WTC11 (cell line): ENCODE measurements around the gene CREBBP. TPM values are rescaled to one million over a fixed set of nuclear protein-coding genes. Genes with fewer than 3 reads are reported as not detected.
"Not testable (repeated sequence)": the region's sequence is repeated elsewhere in the genome, so short reads cannot be mapped to it uniquely, and the experiment has no call there.

Experiments
- ATAC-seq: fragments of 200-7000 bp; cut with Tn5 transposase; 2 replicates; pipeline ENCODE4 v1.10.0; 2021; ENCODE audit warnings: mild to moderate bottlenecking, moderate library complexity
- CTCF ChIA-PET: fragments of 300-600 bp; sonication (Branson Sonifier 250); formaldehyde crosslinking; loops from one replicate; lab custom pipeline; 2021; ENCODE audit warnings: antibody characterized with exemption; lab: Charles Lee
- POLR2A ChIA-PET: fragments of 350-600 bp; sonication (Branson Sonifier 250); formaldehyde crosslinking; loops from one replicate; lab custom pipeline; 2021; ENCODE audit warnings: antibody characterized with exemption; lab: Charles Lee
- DNase-seq: peaks from one replicate; pipeline ENCODE4 v3.0.0; 2021; ENCODE audit warnings: low spot score
- H3K27ac Mint-ChIP-seq: 2 replicates; pipeline ENCODE4 v1.8.0; 2021; ENCODE audit warnings: mixed read lengths
- H3K27me3 Mint-ChIP-seq: 2 replicates; pipeline ENCODE4 v1.8.0; 2021; ENCODE audit warnings: low read depth, mild to moderate bottlenecking, moderate library complexity, mixed read lengths
- H3K36me3 Mint-ChIP-seq: 2 replicates; pipeline ENCODE4 v1.8.0; 2021; ENCODE audit warnings: mixed read lengths
- H3K4me1 Mint-ChIP-seq: 2 replicates; pipeline ENCODE4 v1.8.0; 2022; ENCODE audit warnings: mixed read lengths
- H3K4me3 Mint-ChIP-seq: 2 replicates; pipeline ENCODE4 v1.8.0; 2021; ENCODE audit warnings: mild to moderate bottlenecking, moderate library complexity, mixed read lengths
- H3K9me3 Mint-ChIP-seq: 2 replicates; pipeline ENCODE4 v1.8.0; 2021; ENCODE audit warnings: mixed read lengths
- CDX4 ChIP-seq: fragments of 250-450 bp; sonication (Bioruptor Pico); IDR thresholded peaks from 2 replicates; pipeline ENCODE4 v1.9.0; 2021; ENCODE audit warnings: moderate library complexity, mild to moderate bottlenecking, inconsistent platforms, borderline replicate concordance
- CREM ChIP-seq: sonication (generic); formaldehyde crosslinking; IDR thresholded peaks from 2 replicates; pipeline ENCODE4 v1.8.1; 2022; ENCODE audit warnings: mild to moderate bottlenecking, missing genetic modification reagents, moderate library complexity
- ELF4 ChIP-seq: sonication (generic); formaldehyde crosslinking; IDR thresholded peaks from 2 replicates; pipeline ENCODE4 v1.8.1; 2022; ENCODE audit warnings: low read depth, mild to moderate bottlenecking, moderate library complexity, missing genetic modification reagents
- ESRRA ChIP-seq: sonication (generic); formaldehyde crosslinking; IDR thresholded peaks from 2 replicates; pipeline ENCODE4 v1.8.1; 2022; ENCODE audit warnings: mild to moderate bottlenecking, missing genetic modification reagents, borderline replicate concordance
- GTF2I ChIP-seq: fragments of 250-450 bp; sonication (Bioruptor Pico); conservative IDR thresholded peaks from 2 replicates; pipeline ENCODE4 v1.4.0; 2021; ENCODE audit warnings: mild to moderate bottlenecking
- HMGA2 ChIP-seq: fragments of 250-450 bp; sonication (Bioruptor Pico); IDR thresholded peaks from 2 replicates; pipeline ENCODE4 v1.4.0; 2021; ENCODE audit warnings: mild to moderate bottlenecking, moderate library complexity
- IRF1 ChIP-seq: sonication (generic); formaldehyde crosslinking; IDR thresholded peaks from 2 replicates; pipeline ENCODE4 v1.8.0; 2023; ENCODE audit warnings: missing genetic modification reagents
- MAX ChIP-seq: sonication (generic); formaldehyde crosslinking; IDR thresholded peaks from 2 replicates; pipeline ENCODE4 v1.8.0; 2022; ENCODE audit warnings: mild to moderate bottlenecking, missing genetic modification reagents
- MXD4 ChIP-seq: fragments of 250-450 bp; sonication (Bioruptor Pico); IDR thresholded peaks from 2 replicates; pipeline ENCODE4 v1.8.0; 2021; ENCODE audit warnings: mild to moderate bottlenecking, moderate library complexity, borderline replicate concordance
- NFYB ChIP-seq: sonication (generic); formaldehyde crosslinking; conservative IDR thresholded peaks from 2 replicates; pipeline ENCODE4 v1.8.0; 2022; ENCODE audit warnings: low read depth, missing genetic modification reagents
- SP1 ChIP-seq: sonication (generic); formaldehyde crosslinking; conservative IDR thresholded peaks from 2 replicates; pipeline ENCODE4 v1.8.1; 2022; ENCODE audit warnings: missing genetic modification reagents
- TCF7 ChIP-seq: sonication (generic); formaldehyde crosslinking; IDR thresholded peaks from 2 replicates; pipeline ENCODE4 v1.8.0; 2022; ENCODE audit warnings: mild to moderate bottlenecking, low read depth, missing genetic modification reagents, moderate library complexity
- USF2 ChIP-seq: sonication (generic); formaldehyde crosslinking; IDR thresholded peaks from 2 replicates; pipeline ENCODE4 v1.8.1; 2023; ENCODE audit warnings: mild to moderate bottlenecking, missing genetic modification reagents, moderate library complexity
- ZNF416 ChIP-seq: fragments of 250-450 bp; sonication (Bioruptor Pico); IDR thresholded peaks from 2 replicates; pipeline ENCODE4 v1.9.0; 2021; ENCODE audit warnings: mild to moderate bottlenecking, inconsistent platforms
- ZNF423 ChIP-seq: fragments of 250-450 bp; sonication (Bioruptor Pico); IDR thresholded peaks from 2 replicates; pipeline ENCODE4 v2.1.2; 2022; ENCODE audit warnings: mild to moderate bottlenecking, moderate library complexity
- total RNA-seq: library from RNA; stranded (reverse); gene quantifications from 3 replicates; pipeline ENCODE4 v1.2.3, GENCODE V29; 2021
- TF ChIP-seq, protein P1 (sequence below): sonication (generic); formaldehyde crosslinking; IDR thresholded peaks from 2 replicates; pipeline ENCODE4 v1.8.0; 2022; ENCODE audit warnings: mild to moderate bottlenecking, missing genetic modification reagents
- TF ChIP-seq, protein P2 (sequence below): fragments of 200-600 bp; IDR thresholded peaks from 2 replicates; pipeline ENCODE4 v1.8.0; 2022; ENCODE audit warnings: antibody characterized with exemption
- TF ChIP-seq, protein P3 (sequence below): fragments of 250-450 bp; sonication (Bioruptor Pico); IDR thresholded peaks from 2 replicates; pipeline ENCODE4 v2.1.2; 2022; ENCODE audit warnings: mild to moderate bottlenecking, moderate library complexity

CREBBP gene
- total RNA-seq, 1 experiment from 2014 or later: 49.6 TPM

DNA sequence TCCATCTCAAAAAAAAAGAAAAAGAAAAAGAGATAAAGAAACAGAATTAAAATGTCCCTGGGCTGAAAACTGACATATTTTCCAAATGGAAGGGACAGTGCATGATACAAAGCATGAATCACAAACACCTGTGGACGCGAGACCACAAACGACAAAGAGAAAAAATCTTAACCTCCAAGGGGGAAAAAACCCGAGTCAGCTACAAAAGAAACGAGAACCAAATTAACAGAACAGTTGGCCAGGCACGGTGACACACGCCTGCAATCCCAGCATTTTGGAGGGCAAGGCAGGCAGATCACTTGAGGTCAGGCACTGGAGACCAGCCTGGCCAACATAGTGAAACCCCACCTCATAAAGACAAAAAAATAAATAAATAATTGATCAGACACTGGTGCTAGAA lies 165.1 kb downstream of the CREBBP start:
- CTCF ChIA-PET: interaction anchor here (0.6 kb wide), 1 partner anchor 81 kb away, joined by 4 read pairs; no protein-coding TSS in a partner anchor
- H3K36me3 Mint-ChIP-seq: peaks cover 14% of the 10 kb centered on the region
- peaks cover 48% of the 10 kb centered on the region for H3K4me1 Mint-ChIP-seq
- H3K9me3 Mint-ChIP-seq: no peaks in the 10 kb centered on the region
- H3K4me3 Mint-ChIP-seq: peak overlapping the region; percentile 35; the same call in 1 of the 2 replicates
- H3K27me3 Mint-ChIP-seq: no peaks in the 10 kb centered on the region
- DNase-seq (no peak), ATAC-seq (no peak)
- H3K27ac Mint-ChIP-seq: peak overlapping the region; percentile 57; the same call in 1 of the 2 replicates
- no peak for TF ChIP-seq MXD4 (CRISPR knock-in tag)
- no peak for TF ChIP-seq SP1 (CRISPR knock-in tag)
- TF ChIP-seq IRF1 (CRISPR knock-in tag): no peak
- no peak for TF ChIP-seq ZNF423 (CRISPR knock-in tag)
- no peak for TF ChIP-seq ESRRA (CRISPR knock-in tag)
- TF ChIP-seq, protein P1, sequence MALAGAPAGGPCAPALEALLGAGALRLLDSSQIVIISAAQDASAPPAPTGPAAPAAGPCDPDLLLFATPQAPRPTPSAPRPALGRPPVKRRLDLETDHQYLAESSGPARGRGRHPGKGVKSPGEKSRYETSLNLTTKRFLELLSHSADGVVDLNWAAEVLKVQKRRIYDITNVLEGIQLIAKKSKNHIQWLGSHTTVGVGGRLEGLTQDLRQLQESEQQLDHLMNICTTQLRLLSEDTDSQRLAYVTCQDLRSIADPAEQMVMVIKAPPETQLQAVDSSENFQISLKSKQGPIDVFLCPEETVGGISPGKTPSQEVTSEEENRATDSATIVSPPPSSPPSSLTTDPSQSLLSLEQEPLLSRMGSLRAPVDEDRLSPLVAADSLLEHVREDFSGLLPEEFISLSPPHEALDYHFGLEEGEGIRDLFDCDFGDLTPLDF (CRISPR knock-in tag): no peak
- TF ChIP-seq ELF4 (CRISPR knock-in tag): no peak
- TF ChIP-seq CDX4 (CRISPR knock-in tag): no peak
- TF ChIP-seq GTF2I: no peak
- TF ChIP-seq USF2 (CRISPR knock-in tag): no peak
- TF ChIP-seq ZNF416 (CRISPR knock-in tag): no peak
- TF ChIP-seq CREM (CRISPR knock-in tag): no peak
- no peak for TF ChIP-seq NFYB (CRISPR knock-in tag)
- TF ChIP-seq TCF7 (CRISPR knock-in tag): no peak
- TF ChIP-seq MAX (CRISPR knock-in tag): no peak
- TF ChIP-seq, protein P2, sequence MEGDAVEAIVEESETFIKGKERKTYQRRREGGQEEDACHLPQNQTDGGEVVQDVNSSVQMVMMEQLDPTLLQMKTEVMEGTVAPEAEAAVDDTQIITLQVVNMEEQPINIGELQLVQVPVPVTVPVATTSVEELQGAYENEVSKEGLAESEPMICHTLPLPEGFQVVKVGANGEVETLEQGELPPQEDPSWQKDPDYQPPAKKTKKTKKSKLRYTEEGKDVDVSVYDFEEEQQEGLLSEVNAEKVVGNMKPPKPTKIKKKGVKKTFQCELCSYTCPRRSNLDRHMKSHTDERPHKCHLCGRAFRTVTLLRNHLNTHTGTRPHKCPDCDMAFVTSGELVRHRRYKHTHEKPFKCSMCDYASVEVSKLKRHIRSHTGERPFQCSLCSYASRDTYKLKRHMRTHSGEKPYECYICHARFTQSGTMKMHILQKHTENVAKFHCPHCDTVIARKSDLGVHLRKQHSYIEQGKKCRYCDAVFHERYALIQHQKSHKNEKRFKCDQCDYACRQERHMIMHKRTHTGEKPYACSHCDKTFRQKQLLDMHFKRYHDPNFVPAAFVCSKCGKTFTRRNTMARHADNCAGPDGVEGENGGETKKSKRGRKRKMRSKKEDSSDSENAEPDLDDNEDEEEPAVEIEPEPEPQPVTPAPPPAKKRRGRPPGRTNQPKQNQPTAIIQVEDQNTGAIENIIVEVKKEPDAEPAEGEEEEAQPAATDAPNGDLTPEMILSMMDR: no peak
- TF ChIP-seq, protein P3, sequence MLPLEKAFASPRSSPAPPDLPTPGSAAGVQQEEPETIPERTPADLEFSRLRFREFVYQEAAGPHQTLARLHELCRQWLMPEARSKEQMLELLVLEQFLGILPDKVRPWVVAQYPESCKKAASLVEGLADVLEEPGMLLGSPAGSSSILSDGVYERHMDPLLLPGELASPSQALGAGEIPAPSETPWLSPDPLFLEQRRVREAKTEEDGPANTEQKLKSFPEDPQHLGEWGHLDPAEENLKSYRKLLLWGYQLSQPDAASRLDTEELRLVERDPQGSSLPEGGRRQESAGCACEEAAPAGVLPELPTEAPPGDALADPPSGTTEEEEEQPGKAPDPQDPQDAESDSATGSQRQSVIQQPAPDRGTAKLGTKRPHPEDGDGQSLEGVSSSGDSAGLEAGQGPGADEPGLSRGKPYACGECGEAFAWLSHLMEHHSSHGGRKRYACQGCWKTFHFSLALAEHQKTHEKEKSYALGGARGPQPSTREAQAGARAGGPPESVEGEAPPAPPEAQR (CRISPR knock-in tag): no peak
- no peak for TF ChIP-seq HMGA2
- POLR2A ChIA-PET: no interaction called here

DNA sequence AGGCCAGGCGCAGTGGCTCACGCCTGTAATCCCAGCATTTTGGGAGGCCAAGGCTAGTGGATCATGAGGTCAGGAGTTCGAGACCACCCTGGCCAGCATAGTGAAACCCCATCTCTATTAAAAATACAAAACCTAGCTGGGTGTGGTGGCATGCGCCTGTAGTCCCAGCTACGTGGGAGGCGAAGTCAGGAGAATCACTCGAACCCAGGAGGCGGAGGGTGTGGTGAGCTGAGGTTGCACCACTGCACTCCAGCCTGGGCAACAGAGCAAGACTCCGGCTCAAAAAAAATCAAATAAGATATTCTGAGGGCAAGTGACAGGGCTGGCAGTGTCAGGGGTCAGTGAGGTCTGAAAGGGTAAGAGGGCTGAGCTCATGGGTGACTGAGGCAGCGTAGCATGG lies 166.1 kb downstream of the CREBBP start:
- Mint-ChIP-seq H3K4me1 (peaks cover 44% of the 10 kb centered on the region), H3K36me3 (peaks cover 21% of the 10 kb centered on the region), H3K27ac (0 out of 2 replicates have a peak overlapping the region, but pooled peaks have one; percentile 54)
- H3K9me3 Mint-ChIP-seq, H3K27me3 Mint-ChIP-seq, ATAC-seq, POLR2A ChIA-PET, DNase-seq, CTCF ChIA-PET, H3K4me3 Mint-ChIP-seq: not testable (repeated sequence)
